Liver (tissue), 3 donors: ENCODE results near the gene CAMK1D.
"Not testable (repeated sequence)": the region's sequence is repeated elsewhere in the genome, so short reads cannot be mapped to it uniquely, and the experiment has no call there.

Experiments used
- CTCF ChIP-seq: fragments of 150-350 bp; IDR thresholded peaks from 2 replicates; pipeline ENCODE4 v1.5.1; 2017; ENCODE audit warnings: improper control_type of control experiment, low read depth, low read length; ENCODE audit not compliant: missing input control
- EGR1 ChIP-seq, 2 donors: IDR thresholded peaks; 2 replicates each; pipeline ENCODE4 v1.6.1; 2016 to 2018; ENCODE audit warnings: antibody characterized with exemption in 2 of 2, low read depth in 2 of 2
- GABPA ChIP-seq, 2 donors: IDR thresholded peaks in 1 of 2; conservative IDR thresholded peaks in 1 of 2; 2 replicates each; pipeline ENCODE4 v1.6.1; 2016; ENCODE audit warnings: antibody characterized with exemption in 2 of 2, mild to moderate bottlenecking in 1 of 2, moderate library complexity in 1 of 2
- MAX ChIP-seq: IDR thresholded peaks from 2 replicates; pipeline ENCODE4 v1.6.1; 2016; ENCODE audit warnings: antibody characterized with exemption
- donor health status: healthy.
- donor health status: healthy.

- not testable (repeated sequence) for TF ChIP-seq MAX; CTCF; EGR1 (IDR thresholded peaks at IDR 0.05; ENCODE audit: low read depth in 2 of 2); GABPA (IDR thresholded peaks at IDR 0.05 in 1 of 2, conservative IDR thresholded peaks at IDR 0.05 in 1 of 2)
Measured at GRCh38 chr10:12361115-12361514, 11.8 kb downstream of the CAMK1D start.
